GM18511 (cell line): ENCODE data around the gene SALL2.

Experiments used
- ATAC-seq: cut with Tn5 transposase; IDR thresholded peaks from one replicate; pipeline ENCODE4 v1.9.1; 2021; ENCODE audit warnings: mild to moderate bottlenecking, moderate library complexity; ENCODE audit not compliant: unreplicated experiment

Gene SALL2

GRCh38 chr14:21528381-21529348 lies 2.5 kb upstream of the SALL2 start:
- ATAC-seq, result no peak

DNA sequence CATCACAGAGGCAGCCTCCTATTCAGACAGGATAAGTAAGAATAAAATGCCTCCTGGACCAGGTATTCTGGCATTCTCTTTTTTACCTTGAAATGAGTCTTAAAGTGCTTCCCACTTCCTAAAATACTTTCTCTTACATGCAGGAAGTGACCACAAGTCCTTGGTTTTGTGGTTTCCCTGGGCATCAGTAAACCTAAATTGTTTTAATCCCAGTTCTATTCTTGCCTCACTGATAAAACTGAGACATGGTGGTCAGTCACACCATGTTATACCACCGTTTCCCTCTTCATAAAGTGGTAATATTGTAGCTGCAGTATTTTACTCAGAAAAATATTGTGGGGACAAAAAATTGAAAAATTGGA lies 1.2 kb upstream of the SALL2 start:
- ATAC-seq, result no peak

- ATAC-seq, result no peak
Measured at GRCh38 chr14:21526672-21527317, 649 bp upstream of the SALL2 start.

DNA sequence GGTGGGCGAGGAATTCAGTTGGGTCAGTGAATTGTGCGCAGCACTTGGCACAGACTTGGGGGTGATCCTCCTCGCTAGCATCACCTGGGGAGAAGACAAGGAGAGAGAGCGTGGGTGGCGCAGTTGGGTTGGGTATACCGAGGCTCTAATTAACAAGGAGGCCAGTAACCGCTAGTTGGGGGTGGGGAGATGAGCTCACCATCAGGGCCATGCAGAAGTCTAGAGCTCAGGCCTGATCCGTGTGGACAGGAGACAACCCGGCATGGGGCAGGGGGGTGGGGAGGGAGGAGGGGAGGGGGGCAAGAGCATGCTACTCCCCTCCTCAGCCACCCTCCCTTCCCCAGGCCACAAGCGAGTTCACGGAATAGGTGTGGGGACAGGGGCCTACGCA lies 580 bp downstream of the SALL2 start:
- ATAC-seq, result no peak

GRCh38 chr14:21524575-21525490 lies 1.3 kb downstream of the SALL2 start:
- no peak for ATAC-seq

DNA sequence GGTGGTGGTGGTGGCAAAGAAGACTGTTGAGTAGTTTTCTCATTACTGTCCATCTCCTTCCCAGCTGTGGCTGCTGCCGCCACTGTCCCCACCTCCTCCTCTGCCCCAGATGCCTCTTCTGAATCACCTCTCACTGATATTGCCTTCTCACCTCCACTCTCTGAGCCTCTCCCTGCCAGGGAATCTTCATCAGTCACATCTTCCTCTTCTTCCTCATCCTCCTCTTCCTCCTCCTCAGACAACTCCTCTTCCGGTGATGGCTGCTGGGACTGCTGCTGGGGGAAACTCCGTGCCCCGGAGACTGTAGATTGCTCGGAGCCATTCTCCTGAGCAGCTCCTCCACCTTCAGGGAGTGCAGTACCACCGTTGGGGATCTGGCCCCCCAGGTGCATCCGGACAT lies 2.9 kb downstream of the SALL2 start:
- ATAC-seq, result no peak

- no peak for ATAC-seq
Measured at GRCh38 chr14:21521501-21521900, 4.6 kb downstream of the SALL2 start.

GRCh38 chr14:21520767-21521166 lies 5.4 kb downstream of the SALL2 start:
- no peak for ATAC-seq

- ATAC-seq, result no peak
Measured at GRCh38 chr14:21518725-21519124, 7.4 kb downstream of the SALL2 start.

DNA sequence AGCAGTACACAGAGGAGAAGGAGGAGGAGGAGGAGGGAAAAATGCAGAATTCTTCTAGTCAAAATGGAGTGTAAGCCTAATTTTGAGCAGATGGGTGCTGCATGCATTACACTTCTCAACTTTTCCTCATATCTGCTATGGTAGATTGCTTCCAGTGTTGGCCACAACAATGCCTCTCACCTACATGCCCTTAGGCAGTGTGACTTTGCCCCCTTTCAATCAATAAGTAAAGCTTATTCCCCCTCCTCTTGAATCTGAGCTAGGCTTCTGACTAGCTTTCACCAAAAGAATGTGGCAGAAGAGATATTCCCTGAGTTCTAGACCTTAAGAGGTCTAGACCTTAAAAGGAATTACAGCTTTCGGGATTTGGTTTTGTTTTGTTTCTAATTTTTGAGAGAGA lies 11.8 kb downstream of the SALL2 start:
- no peak for ATAC-seq

DNA sequence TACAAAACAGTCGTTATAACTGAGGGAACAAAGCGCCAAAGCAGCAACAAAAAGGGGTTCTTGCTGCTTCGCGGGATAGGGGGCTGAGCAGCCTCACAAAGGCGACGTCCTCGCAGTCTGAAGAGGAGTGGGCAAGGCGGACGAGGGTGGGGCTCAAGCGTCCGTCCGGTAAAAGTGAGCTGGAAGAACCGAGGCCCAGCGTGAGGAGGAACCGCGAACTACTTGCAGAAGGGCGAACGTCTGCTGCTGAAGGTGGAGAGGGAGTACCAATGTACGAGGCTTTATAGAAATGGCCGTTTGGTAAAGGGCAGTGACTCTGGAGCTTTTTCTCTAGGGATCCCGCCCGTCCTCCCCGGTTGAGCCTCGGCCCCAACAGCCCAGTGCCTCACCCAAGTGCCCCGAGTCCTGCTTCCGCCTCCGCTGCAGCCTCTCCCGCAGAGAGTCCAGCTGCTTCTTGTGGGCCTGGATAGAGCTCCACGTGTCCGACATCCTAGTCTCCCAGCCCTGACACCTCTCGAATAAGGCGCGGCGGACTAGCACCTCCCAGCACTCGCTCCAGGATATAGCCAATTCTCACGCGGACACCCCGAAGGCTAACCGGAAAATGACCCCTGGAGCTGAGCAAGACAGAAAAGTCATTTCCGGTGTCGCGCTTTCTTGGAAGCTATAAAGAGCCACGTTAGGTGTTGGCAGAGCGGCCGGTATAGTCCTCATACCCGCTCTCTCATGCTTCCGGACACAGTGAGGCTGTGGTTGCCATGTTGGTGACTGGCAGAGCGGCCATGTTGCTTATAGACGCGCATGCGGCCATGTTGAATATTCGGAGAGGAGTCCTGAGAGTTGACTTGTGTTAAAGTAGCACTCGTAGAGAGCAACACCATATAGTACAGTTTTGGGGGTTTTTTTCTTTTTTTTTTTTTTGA lies 15.2 kb downstream of the SALL2 start, which contains the start of gene METTL3:
Gene METTL3 (minus strand): TSS at position 606 of the 923 bp plus-strand sequence. CDS start 117 bp downstream, at position 489.
- ATAC-seq, result peak; percentile 99

- ATAC-seq, result no peak
Measured at GRCh38 chr14:21509432-21510143, 16.6 kb downstream of the SALL2 start.

GRCh38 chr14:21506557-21506956 lies 19.6 kb downstream of the SALL2 start:
- no peak for ATAC-seq

- peak; percentile 89 for ATAC-seq
Measured at GRCh38 chr14:21505012-21505553, 21.1 kb downstream of the SALL2 start.

DNA sequence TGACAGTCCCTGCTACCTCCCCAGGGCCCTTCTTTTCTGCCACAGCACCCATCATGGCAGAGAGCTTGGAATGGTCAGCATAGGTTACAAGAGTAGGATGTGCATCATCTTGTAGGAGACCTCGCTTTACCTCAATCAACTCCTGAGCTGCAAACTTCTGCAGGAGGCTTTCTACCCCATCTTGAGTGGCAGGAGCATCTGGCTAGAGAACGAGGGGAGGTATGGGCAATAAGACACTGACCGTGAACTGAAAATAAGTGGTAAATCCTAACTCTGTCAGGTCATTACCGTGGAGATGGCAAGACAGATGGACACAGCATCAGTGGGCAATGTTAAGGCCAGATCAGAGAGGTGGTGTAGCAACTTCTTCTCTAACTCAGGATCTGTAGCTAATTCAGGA lies 22.8 kb downstream of the SALL2 start:
- no peak for ATAC-seq

- ATAC-seq, result no peak
Measured at GRCh38 chr14:21501568-21501967, 24.6 kb downstream of the SALL2 start.

DNA sequence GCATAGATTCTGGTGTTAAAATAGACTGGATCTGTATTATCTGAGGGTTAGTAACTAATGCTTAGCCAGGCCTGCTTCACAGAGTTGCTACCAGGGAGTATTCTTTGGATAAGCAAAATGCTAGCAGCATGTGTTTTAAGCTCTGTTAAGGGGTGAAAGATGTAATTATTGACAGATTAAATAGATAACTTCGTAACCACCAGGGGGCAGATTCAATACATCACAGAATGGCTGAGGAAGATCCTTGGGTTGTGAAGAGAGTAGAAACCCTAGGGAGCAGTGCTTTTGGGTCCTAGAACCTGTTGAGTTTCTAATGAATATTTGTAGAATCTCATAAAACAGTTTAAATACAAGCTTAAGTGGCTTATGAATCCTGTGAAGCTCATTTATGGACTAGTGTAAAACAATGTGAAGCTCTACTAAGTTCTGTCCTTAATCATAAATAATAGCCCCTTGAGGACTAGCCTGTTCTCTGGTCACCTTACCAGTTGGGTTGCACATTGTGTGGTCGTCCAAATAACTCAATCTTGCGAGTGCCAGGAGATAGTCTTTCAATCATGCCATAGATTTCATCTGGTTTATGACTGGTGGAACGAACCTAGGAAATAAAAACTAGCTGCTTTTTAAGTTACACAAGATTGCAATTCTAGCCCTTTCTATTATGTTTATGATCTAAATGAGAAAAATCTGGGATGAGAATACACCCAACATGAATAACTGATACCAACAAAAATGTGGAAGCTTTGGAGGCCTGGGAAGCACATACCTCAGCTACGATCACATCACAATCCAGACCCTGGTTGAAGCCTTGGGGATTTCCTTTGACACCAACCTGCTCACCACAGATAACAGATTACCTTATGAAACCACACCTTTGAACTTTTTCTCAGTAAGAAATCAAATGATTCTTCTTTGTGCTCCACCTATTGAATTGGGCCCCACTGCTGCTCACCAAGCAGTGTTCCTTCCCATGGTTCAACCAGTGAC lies 27.3 kb downstream of the SALL2 start:
- ATAC-seq, result peak; percentile 61

DNA sequence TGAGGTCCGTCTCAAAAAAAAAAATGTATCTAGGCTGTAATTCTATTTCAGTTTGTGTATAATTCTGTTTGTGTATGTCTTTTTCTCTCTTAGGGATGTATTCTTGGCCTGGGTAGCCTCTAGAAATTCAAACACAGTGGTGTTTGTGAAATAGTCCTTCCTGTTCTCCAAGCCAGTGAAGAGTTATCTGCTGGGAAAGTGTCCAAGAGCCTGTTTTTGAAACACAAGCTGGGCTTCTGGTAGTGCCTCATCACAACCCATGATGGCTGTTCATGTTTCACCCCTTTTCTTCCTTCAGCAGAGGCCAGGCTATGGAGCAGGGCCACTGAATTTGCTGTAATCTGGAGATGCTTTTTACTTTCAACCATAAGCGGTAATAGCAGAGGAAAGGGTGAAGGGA lies 29.7 kb downstream of the SALL2 start:
- ATAC-seq, result no peak
